HG03196 (cell line): Measurements from ENCODE around the gene SQSTM1.

Experiments used
- ATAC-seq: cut with Tn5 transposase; IDR thresholded peaks from one replicate; pipeline ENCODE4 v1.9.1; 2021; ENCODE audit not compliant: unreplicated experiment

The SQSTM1 gene

GRCh38 chr5:179872055-179872827 is 51.5 kb downstream of the SQSTM1 start:
- ATAC-seq: no peak

DNA sequence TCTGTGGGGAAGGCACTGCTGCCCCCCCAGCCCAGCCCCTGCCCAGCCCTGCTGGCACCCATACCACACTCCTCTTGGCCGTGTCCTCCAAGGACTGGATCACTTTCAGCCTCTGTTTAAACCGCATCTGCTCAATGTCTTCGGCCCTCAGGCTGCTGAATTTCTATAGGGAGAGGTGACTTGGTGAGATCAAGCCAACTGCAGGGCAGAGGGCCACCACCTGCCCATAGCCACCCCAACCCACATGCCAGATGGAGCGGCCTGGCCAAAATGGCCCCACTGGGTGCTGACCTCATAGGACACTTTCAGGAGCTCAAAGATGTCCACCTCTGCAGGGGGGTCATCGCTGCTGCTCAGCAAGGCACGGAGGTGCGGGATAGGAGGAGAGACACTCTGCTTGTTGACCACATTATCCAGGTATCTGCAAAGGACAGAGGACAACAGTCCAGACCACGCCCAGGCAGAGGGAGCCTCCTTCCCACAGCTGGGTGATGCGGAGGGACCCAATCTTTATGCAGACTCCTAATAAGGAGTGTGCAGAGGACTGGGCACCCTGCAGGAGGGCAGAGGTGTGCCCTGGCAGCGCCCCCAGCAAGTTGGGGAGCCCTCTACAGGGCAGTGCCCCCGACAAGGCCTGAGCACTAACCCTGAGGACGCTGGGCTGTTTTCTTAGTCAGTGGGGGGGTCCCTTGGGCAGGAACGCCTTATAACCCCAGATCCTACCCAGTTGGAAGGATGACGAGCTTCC is 52.3 kb downstream of the SQSTM1 start:
- ATAC-seq: no peak

DNA sequence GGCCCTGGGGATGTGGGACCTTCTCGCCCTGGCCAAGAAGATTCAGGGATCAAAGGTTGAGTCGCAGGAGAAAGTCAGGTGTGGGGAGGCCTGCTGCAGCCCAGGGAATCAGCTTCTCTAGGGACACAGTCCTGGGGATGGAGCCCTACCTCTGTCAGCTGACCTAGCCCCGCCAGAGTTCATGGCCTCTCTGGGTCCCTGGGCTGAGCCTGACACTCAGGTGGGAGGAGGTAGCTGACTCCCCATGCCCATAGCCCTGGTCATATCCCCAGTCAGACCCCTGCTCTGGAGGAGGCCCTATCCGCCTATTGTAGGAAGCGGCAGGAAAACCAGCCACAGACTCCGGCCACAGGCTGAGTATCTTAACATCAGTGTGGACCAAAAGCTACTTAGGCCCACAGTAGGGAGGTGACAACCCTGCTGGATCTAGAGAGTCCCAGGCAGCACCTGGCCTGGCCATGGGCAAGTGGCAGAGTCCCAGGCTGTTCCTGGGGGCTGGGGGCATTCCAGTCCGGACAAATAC is 52.9 kb downstream of the SQSTM1 start:
- ATAC-seq: no peak

- ATAC-seq: no peak
Observed at GRCh38 chr5:179874136-179874535, 53.4 kb downstream of the SQSTM1 start.

DNA sequence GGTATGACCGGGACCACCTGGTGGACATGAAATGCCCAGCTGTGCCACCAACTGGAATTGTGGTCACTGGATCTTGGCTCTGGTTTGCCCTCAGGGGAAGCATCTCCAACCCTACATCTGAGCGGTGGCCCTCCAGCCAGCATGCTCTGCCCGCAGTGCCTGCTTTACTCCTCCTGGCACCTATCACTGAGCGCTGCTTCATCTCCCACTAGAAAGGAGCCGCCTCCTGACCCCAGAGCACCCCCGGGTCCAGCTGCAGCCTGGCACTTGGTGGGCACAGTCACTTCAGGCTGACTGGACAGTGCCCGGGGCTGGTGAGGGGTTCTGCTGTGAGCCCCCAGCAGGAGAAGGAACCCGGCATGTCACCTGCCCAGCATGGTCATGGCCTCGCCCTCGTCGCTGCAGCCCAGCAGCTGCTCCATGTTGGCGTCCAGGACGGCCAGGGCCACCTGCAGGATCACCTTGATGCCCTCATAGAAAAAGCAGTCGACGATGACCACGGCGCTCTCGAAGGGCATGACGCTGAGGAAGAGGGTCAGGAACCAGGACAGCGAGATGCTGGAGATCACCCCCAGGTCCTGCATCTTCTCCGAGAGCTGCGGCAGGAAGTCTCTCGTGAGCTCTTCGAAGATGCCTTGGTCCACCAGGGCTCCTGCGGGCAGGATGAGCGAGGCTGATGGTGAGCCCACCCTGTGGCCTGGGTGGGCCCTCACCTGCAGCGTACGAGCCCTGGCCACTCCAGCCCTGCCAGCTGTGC is 54.0 kb downstream of the SQSTM1 start:
- no peak for ATAC-seq

GRCh38 chr5:179875741-179876609 is 55.3 kb downstream of the SQSTM1 start:
- ATAC-seq: no peak

DNA sequence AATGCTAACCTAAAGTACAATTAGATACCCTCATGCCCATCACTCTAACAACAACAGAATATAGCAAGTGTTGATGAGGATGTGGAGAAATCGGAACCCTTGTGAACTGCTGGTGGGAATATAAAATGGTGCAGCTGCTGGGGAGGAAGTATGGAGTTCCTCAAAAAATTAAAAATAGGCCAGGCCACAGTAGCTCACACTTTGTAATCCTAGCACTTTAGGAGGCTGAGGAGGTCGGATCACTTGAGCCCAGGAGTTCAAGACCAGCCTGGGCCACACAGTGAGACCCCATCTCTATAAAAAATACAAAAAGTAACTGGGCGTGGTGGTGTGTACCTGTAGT is 55.9 kb downstream of the SQSTM1 start:
- ATAC-seq: no peak

DNA sequence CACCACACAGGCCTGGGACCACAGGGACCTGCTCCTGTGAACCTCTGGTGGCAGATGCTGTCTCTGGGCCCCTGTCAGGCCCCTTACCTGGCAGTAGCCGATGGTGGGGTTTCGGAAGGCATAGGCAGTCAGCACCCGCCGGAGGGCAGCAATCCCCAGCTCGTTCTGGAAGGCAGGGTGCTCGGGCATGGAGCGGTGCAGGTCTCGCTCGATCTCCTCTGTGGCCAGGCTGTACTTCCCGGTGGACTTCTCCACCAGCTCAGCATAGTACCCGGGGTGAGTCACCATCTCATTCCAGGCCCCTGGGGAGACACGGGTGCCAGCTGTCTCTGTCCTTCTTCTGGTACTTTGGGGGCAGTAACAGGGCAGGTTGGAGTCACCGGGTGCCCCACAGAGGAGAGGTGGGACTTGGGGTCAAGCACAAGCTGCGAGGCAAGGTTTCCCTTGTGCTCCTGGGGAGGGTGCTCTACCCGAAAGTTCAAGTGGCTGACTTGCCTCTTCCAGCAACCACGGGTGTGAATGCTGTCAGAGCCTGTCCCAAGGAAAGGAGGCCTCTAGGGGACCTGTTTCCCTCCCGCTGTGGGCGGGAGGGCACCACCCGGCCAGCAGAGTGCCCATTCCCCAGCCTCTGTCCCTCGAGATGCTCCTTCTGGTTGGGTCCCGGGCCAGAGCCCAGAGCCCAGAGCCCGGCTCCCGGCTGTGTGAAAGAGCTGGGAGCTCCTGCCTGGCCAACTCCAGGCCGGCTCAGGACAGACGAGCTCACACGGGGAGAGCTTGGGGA is 57.7 kb downstream of the SQSTM1 start:
- no peak for ATAC-seq

GRCh38 chr5:179879003-179879689 is 58.4 kb downstream of the SQSTM1 start:
- no peak for ATAC-seq

- ATAC-seq: no peak
Observed at GRCh38 chr5:179879690-179880010, 58.9 kb downstream of the SQSTM1 start.

DNA sequence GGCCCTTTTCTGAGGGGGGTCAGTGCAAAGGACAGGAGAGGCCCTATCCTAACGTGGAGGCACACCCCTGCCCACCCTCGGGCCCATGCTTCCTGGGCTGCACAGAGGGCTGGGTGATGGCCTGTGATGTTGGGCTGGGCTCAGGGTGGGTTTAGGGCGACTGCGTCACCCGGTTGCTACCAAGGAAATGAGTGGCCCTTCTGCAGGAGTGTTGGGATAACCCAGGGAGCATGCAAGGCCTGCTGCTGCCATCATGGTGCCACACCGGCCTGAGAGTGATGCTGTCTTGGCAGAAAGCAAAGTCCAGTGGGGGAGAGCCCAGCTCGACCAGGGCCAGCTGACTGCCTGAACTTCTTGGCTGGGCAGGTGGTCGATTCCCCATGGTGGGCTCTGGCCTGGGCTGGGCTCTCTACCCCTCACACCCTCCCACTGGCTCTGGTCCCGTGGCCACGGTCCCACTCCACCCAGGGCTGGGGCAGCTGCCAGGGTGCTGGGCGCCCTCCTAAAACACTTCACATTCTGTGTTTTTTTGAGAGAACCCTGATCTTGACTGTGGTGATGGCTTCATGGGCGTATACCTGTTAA is 59.5 kb downstream of the SQSTM1 start:
- ATAC-seq: no peak

DNA sequence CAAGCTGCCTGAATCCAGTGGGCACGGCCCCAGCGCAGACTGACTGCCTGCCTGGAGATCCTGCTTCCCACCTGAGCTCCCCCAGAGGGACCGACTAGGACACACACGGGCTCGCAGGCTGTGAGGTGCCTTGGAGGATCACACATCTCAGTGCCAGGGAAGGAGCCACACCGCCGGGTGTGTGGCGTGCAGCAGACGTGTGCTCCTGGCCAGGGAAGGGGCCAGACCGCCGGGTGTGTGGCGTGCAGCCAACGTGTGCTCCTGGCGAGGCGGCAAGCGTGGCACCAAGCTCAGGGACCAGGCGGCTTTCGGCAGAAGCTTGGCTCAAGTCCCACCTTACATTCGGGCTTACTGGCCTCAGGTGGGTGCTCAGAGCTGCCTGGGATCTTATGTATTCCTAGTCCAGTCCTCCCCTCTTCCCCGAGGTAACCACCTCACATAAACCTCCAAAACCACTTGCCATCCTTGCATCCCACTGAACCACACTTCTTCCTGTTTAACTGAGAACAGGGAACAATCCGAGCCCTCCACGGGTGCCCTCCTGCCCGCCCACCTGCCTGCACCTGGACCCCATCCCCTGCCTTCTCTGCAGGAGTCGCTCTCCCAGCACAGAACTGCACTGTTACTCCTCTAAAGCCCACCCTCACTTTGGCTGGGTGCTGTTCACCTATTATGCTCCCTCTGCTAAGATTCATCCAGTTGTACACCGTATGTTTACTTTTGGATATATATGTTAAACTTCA is 60.3 kb downstream of the SQSTM1 start:
- no peak for ATAC-seq

DNA sequence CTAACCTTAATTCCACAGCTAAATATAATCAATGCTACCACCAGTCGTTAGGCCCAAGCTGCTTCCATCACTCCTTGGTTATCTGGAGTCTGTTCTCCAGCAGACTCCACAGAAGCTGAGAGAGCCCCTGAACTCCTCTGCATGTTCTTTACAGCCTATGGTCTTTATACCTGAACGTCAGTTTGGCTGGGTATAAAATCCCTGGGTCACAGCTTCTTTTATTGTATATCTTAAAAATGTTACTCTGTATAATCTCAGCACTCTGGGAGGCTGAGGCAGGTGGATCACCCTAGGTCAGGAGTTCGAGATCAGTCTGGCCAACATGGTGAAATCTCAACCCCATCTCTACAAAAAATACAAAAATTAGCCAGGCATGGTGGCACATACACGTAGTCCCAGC is 61.6 kb downstream of the SQSTM1 start:
- no peak for ATAC-seq

DNA sequence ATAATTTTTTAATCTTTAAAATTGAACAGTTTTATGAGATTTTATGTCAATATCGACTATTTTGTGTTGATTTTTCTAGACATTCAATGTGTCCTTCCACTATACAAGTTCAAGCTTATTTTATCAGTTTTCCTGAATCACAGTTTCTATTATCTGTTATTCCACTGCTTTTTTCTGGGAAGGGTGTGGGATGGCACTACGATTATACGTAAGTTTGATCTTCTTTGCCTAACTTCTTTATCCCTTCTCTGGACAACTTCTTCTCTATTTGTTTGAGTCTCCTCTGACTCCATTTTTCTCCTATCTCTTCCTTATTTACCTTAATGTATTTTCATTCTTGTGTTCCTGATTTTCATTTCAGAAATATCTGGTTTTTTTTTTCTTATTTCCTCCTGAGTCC is 62.5 kb downstream of the SQSTM1 start:
- no peak for ATAC-seq

DNA sequence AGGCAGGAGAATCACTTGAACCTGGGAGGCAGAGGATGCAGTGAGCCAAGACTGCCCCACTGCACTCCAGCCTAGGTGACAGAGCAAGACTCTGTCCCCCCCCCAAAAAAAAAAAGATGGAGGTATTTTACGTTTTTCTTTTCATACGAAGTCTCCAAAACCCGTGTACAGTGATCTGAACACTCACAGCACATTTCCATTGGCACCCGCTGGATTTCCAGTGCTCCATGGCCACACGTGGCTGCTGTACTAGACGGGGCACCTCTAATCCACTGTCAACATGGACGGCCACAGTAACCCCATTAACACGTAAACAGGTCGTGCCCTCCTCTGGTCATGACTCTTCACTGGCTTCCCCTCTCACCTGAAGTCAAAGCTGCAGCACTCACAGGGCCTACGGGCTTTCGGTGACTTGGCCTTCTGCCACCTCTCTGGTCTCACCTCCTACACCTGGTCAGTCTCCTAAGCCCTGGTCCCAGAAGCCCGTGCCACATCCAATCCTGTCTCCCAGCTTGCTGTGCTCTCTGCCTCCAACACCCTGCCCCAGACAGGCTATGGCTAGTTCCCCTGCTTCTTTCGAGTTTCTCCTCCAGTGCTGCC is 64.9 kb downstream of the SQSTM1 start:
- no peak for ATAC-seq

DNA sequence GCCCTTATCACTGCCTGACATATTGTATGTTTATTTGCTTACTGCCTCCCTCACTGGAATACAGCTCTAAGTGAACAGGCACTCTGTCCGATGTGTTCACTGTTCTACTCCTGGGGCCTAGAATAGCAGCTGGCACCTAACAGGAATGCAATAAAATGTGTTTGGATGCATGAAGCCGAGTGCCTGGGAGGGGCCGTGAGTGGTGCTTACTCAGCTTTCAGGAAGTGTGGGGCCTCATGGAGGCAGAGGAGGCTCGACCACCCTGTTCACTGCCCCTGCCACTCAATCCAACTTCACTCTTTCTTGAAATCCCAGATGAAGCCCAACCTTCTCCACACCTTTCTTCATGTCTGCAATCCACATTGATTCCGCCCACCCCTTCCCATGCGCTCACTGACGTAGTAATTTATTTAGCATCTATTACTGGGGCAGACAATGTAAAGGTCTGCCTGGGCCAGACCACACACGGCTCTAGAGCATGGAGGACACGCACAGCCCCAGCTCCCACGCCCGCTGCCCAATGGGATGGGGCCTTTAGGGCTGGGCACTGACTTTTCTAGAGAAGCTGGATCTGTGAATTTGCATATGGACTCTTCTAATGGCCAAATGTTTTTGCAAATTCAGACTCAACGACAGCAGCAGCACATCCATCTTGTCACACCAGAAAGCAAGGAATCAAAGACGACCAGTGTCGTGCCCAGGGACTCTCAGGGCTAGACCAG is 65.6 kb downstream of the SQSTM1 start:
- ATAC-seq: no peak

DNA sequence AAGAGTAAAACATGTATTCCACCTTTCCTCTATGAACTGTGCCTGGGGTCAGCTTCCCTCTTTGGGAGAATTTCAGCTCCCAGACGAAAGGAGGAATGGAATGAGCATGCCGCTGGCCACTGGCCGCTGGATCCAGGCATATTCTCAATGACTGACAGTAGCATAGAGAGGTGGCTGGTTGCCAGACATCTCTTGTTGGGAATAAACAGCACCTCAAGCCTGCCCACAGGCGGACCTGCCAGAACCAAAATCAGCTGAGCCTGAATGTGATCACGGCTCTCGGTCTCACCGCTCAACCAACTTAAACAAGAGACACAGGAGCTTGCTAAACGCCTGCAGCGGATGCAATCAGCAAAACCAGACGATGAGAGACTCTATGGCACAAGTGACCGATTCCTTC is 66.4 kb downstream of the SQSTM1 start:
- no peak for ATAC-seq
